EL (cell line): ENCODE measurements around the gene CEP120.
"Not testable (repeated sequence)": the region's sequence is repeated elsewhere in the genome, so short reads cannot be mapped to it uniquely, and the experiment has no call there.

Experiments used
- DNase-seq: peaks from one replicate; pipeline ENCODE4 v3.0.0-alpha.2; 2016

CEP120 gene

GRCh38 chr5:123438244-123438643, 15.0 kb upstream of the CEP120 start:
- no peak for DNase-seq

- DNase-seq = no peak
Measured at GRCh38 chr5:123436201-123436600, 13.0 kb upstream of the CEP120 start.

- DNase-seq = no peak
Measured at GRCh38 chr5:123434796-123435195, 11.6 kb upstream of the CEP120 start.

- DNase-seq = no peak
Measured at GRCh38 chr5:123433596-123433995, 10.4 kb upstream of the CEP120 start.

- DNase-seq = not testable (repeated sequence)
Measured at GRCh38 chr5:123430441-123430840, 7.2 kb upstream of the CEP120 start.

- peak; percentile 86 for DNase-seq
Measured at GRCh38 chr5:123429993-123430392, 6.8 kb upstream of the CEP120 start.

GRCh38 chr5:123429221-123429954, 6.2 kb upstream of the CEP120 start:
- DNase-seq = no peak

GRCh38 chr5:123428521-123429220, 5.5 kb upstream of the CEP120 start:
- no peak for DNase-seq

- DNase-seq = no peak
Measured at GRCh38 chr5:123427281-123427680, 4.1 kb upstream of the CEP120 start.

GRCh38 chr5:123425431-123425830, 2.2 kb upstream of the CEP120 start:
- DNase-seq = no peak

GRCh38 chr5:123422433-123423277, 548 bp downstream of the CEP120 start:
- DNase-seq = peak; percentile 38

- no peak for DNase-seq
Measured at GRCh38 chr5:123421773-123422172, 1.4 kb downstream of the CEP120 start.

GRCh38 chr5:123414974-123415373, 8.2 kb downstream of the CEP120 start:
- no peak for DNase-seq

- no peak for DNase-seq
Measured at GRCh38 chr5:123412206-123412605, 11.0 kb downstream of the CEP120 start.

- DNase-seq = not testable (repeated sequence)
Measured at GRCh38 chr5:123401999-123402398, 21.2 kb downstream of the CEP120 start.

- no peak for DNase-seq
Measured at GRCh38 chr5:123401320-123401719, 21.9 kb downstream of the CEP120 start.

- DNase-seq = not testable (repeated sequence)
Measured at GRCh38 chr5:123400870-123401291, 22.3 kb downstream of the CEP120 start.

GRCh38 chr5:123398058-123398733, 25.0 kb downstream of the CEP120 start:
- DNase-seq = no peak

GRCh38 chr5:123397538-123397937, 25.7 kb downstream of the CEP120 start:
- DNase-seq = no peak

GRCh38 chr5:123391009-123391408, 32.2 kb downstream of the CEP120 start:
- no peak for DNase-seq

GRCh38 chr5:123389794-123390193, 33.4 kb downstream of the CEP120 start:
- DNase-seq = no peak

GRCh38 chr5:123387313-123387712, 35.9 kb downstream of the CEP120 start:
- no peak for DNase-seq

- DNase-seq = no peak
Measured at GRCh38 chr5:123382252-123382651, 41.0 kb downstream of the CEP120 start.
